ENCODE measurements around the gene NLRX1.

DNA sequence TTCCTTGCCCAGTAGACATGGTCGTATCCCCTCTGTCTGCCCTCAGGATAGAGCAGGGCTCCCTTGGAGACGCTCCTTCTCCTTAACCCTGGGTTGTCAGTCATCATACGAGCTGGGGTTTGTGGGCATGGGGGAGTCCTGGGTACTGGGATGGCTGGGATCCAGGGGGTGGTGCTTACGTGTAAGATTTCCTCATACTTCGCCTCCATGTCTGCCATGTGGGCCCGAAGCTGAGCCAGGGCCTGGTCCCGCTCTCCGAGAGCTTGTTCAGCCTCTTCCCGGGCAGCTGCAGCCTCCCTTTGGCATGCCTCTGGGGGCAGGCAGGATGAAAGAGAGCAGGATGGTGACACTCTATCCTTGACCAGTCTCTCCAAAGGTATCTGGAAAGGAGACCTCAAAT, 22.0 kb downstream of the NLRX1 start:
- TF ChIP-seq EGR1 (IDR thresholded peaks at IDR 0.05): no peak
- TF ChIP-seq CREB1 (IDR thresholded peaks at IDR 0.05; ENCODE audit: low read depth): no peak
- no peak for TF ChIP-seq EP300 (IDR thresholded peaks at IDR 0.05; ENCODE audit: borderline replicate concordance)
- no peak for TF ChIP-seq RAD21 (IDR thresholded peaks at IDR 0.05; ENCODE audit: low read depth)
- TF ChIP-seq TAF1 (IDR thresholded peaks at IDR 0.05; ENCODE audit: low read depth): no peak
- no peak for TF ChIP-seq YY1 (IDR thresholded peaks at IDR 0.05; ENCODE audit: low read depth)
- no peak for TF ChIP-seq CEBPB (IDR thresholded peaks at IDR 0.05)
- TF ChIP-seq, protein P1, sequence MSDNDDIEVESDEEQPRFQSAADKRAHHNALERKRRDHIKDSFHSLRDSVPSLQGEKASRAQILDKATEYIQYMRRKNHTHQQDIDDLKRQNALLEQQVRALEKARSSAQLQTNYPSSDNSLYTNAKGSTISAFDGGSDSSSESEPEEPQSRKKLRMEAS (IDR thresholded peaks at IDR 0.05): no peak
- no peak for TF ChIP-seq TEAD4 (IDR thresholded peaks at IDR 0.05)
- TF ChIP-seq, protein P2, sequence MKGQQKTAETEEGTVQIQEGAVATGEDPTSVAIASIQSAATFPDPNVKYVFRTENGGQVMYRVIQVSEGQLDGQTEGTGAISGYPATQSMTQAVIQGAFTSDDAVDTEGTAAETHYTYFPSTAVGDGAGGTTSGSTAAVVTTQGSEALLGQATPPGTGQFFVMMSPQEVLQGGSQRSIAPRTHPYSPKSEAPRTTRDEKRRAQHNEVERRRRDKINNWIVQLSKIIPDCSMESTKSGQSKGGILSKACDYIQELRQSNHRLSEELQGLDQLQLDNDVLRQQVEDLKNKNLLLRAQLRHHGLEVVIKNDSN (IDR thresholded peaks at IDR 0.05): no peak
- TF ChIP-seq, protein P3, sequence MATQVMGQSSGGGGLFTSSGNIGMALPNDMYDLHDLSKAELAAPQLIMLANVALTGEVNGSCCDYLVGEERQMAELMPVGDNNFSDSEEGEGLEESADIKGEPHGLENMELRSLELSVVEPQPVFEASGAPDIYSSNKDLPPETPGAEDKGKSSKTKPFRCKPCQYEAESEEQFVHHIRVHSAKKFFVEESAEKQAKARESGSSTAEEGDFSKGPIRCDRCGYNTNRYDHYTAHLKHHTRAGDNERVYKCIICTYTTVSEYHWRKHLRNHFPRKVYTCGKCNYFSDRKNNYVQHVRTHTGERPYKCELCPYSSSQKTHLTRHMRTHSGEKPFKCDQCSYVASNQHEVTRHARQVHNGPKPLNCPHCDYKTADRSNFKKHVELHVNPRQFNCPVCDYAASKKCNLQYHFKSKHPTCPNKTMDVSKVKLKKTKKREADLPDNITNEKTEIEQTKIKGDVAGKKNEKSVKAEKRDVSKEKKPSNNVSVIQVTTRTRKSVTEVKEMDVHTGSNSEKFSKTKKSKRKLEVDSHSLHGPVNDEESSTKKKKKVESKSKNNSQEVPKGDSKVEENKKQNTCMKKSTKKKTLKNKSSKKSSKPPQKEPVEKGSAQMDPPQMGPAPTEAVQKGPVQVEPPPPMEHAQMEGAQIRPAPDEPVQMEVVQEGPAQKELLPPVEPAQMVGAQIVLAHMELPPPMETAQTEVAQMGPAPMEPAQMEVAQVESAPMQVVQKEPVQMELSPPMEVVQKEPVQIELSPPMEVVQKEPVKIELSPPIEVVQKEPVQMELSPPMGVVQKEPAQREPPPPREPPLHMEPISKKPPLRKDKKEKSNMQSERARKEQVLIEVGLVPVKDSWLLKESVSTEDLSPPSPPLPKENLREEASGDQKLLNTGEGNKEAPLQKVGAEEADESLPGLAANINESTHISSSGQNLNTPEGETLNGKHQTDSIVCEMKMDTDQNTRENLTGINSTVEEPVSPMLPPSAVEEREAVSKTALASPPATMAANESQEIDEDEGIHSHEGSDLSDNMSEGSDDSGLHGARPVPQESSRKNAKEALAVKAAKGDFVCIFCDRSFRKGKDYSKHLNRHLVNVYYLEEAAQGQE (IDR thresholded peaks at IDR 0.05; ENCODE audit: low read depth): no peak

Data from Ishikawa (cell line).